GM21528 (cell line): ENCODE measurements around the gene PIK3CG.
A peak's percentile ranks its signal among the peaks of the same experiment; 100 is the strongest.

Source experiments
- ATAC-seq: cut with Tn5 transposase; IDR thresholded peaks from one replicate; pipeline ENCODE4 v1.9.1; 2021; ENCODE audit warnings: mild to moderate bottlenecking, moderate library complexity; ENCODE audit not compliant: unreplicated experiment, low FRiP score

The PIK3CG gene

DNA sequence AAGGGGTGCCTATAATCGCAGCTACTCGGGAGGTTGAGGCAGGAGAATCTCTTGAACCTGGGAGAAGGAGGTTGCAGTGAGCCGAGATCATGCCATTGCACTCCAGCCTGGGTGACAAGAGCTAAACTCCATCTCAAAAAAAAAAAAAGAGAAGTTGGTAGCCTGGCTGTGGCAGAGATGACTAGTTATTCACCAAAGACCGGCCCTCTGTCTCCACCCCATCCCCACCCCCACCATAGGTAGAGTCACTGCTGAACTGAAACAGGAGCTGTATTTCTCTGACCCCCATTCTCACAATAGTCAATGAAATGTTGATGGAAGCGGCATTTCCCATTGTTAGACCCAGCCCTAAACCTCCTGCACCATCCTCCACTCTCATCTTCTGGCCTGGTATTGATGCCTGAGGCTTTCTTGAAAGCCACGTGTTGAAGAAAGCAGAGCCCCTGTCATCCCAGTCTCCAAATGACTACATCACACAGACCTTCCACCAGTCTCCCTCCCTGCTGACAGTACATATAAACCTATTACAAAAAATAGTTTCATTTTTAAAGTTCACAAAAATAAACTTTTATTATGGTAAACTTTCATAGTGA, 9.4 kb upstream of the PIK3CG start:
- ATAC-seq, result no peak

DNA sequence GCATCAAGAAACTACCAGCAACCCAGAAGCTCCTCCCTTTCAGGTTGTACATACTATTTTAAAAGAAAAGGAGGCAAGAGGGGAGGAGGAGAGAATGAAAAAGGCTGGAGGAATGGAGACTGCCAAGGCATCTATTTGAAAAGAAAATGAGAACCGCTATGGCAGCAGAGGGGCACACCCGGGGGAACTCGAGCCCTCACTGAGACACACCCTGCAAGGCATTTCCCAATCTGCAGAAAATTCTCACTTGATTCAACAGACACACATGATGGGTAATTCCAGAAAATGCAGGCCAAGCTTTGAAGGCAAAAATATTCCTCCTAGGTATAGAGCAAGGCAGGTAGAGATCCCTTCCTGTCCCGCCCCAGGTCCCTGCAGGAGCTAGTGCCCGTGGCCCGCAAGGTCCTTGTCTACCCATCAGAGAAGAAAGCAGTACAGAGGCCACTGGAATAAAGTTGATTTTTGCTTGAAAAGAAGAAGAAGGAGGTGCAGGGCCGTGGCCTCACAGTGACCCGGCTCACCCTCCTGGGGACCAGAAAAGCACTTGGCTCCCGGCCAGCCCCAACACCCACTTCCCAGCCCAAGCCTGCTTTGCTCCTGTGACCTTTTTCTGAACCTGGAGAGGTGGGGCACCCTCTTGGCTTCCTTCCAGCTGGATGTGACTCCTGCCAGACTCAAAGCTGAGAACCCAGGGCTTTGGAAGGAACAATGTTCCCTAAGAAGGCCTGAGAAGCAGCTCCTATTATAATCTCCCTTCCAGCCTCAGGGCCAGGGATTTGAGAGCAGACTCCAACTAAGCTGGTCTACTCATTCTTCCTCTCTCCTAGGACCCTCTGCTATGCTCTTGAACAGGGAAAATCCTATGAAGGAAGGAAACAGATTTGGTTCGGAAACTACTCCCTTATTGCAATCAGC, 6.2 kb upstream of the PIK3CG start:
- no peak for ATAC-seq

DNA sequence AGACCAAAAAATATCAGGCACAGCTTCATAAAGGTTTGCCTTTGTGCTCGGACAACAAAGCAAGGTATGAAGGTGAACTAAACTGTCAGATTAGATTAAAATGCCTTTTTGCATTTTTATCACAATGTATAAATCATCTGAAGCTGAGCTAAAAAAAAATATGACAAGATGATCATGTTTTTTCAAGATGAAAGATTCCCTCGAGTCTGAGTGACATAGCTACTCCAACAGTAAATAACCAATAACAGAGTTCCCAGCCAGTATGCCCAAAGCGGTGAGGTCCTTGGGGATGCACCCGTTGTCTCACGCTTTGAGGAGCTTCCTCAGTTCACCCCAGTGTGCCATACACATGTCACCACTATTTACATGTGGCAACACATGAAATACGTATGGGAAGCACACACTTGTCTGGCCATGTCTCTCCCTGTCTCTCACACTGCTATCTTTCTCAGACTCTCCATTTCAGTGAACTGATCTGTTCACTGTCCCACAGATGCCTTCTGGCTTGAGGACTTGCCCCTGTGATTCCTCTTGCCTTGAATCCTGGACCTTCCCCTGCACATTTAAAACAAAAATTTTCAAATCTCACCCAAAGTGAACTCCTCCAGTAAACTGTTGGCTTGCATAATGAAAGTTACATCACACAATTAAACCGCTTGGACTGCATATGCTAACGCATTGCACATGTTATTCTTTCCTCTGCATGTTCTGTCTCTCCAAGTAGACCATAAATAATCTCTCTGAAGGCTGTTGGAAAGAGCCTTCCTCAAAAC, 2.6 kb upstream of the PIK3CG start:
- ATAC-seq, result no peak

DNA sequence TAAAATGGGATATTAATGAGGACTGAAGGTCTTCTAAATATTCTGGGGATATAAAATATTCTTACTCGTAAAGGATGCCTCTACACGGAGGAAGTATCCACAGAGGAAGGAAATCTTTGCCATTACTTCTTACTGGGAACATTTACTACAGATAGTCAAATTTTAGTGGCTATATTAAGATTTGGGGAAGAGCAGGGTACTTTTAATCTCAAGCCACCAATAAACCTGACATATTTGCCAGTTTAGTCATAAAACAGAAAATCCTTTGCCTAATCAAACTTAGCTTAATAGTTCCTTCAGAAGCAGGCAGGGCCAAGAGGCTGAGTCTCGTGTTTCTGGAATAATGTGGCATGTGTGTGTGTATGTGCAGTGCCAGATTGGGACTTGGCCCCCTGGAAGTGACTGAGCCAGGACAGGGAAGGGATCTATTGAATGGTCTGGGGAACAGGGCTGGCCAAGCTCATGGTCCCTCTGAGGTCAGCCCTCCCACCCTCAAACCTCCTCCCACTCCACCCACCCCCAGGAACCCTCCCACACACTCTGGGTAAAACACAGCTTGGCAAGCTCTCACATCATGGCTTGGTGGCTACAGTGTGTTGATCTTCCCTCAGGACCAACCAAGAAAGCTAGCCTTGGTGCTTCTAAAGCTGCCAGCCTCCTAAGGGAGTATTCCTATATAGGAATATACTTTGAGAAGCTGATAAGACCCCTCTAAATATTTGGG, 1.6 kb upstream of the PIK3CG start:
- ATAC-seq, result no peak

DNA sequence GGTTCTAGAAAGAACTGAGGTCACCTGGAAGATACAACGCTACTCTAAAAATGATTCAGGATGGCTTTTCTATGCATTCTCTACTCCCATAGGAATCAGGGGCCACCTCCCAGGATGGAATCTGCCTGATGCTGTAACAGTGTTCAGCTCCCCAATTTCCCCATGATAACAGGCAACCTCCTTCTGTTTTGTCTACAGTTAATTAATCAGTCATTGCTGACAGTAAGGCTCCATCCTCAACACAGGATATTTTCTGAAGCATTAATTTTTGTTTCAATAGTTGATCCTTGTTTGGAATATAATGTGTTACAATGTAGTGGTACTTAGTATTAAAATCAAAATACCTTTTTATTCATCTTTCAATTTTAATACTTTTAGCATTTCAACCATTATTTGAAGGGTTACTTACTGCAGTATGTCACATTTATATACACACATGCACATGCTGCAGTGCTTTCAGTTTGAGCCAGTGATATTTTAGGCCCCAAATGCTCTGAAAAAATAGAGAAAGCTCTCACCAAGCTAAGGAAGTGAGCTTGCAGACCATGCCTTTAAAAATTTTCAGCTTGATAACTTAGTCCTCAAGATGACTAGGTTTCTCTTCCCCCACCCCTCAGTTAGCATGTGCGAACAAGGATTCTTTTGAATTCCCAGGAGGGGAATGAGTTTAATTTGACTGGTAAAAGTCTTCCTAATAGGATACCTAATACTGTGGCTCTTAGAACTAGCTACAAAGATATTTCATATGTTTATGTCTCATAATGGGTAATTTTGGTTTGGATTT, 592 bp upstream of the PIK3CG start:
- ATAC-seq, result peak; percentile 31

DNA sequence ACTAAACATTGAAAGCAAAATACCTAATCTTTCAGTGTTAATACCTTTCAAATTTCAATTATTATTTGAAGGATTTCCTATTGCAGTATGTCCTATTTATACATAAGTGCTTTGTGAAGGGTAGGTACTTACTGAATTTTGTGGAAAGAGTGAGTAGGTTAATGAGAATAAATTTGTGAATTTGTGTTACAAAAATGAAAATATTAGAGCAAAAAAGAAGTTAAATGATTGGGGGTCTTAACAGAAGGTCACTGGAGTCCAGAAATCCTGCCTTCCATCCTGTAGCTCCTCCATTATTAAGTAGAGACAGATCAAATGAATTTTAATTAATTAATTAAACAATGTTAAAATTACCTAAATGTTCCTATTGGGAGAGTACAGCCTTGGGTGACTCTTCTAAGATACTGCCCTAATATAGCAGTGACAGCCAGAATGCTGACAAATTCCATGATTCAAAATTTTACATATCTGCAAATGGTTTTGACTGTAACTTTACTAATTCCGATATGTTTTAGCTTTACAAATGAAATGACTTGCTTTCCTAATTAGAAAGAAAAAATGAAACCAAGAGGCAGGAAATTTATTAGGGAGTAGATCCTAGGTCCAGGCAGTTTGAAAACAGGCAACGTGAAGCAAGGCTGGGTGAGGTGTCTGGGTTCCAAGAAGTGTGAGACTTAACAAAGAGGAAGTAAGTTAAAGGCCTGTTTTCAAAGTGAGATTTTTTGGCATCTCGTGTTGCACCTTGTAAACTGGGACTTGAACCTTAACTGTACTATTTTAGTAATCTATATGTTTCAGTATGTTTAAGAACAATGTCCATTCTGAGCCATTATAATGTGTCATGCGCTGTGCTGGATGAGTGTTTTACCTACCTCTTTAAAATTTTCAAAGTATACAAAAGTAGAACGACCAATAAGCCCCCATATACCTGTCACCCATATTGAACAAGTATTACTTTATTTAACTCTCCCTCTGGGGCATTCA, 1.5 kb downstream of the PIK3CG start:
- no peak for ATAC-seq

DNA sequence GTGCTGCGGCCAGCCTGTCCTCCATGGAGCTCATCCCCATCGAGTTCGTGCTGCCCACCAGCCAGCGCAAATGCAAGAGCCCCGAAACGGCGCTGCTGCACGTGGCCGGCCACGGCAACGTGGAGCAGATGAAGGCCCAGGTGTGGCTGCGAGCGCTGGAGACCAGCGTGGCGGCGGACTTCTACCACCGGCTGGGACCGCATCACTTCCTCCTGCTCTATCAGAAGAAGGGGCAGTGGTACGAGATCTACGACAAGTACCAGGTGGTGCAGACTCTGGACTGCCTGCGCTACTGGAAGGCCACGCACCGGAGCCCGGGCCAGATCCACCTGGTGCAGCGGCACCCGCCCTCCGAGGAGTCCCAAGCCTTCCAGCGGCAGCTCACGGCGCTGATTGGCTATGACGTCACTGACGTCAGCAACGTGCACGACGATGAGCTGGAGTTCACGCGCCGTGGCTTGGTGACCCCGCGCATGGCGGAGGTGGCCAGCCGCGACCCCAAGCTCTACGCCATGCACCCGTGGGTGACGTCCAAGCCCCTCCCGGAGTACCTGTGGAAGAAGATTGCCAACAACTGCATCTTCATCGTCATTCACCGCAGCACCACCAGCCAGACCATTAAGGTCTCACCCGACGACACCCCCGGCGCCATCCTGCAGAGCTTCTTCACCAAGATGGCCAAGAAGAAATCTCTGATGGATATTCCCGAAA, 2.7 kb downstream of the PIK3CG start:
- no peak for ATAC-seq

DNA sequence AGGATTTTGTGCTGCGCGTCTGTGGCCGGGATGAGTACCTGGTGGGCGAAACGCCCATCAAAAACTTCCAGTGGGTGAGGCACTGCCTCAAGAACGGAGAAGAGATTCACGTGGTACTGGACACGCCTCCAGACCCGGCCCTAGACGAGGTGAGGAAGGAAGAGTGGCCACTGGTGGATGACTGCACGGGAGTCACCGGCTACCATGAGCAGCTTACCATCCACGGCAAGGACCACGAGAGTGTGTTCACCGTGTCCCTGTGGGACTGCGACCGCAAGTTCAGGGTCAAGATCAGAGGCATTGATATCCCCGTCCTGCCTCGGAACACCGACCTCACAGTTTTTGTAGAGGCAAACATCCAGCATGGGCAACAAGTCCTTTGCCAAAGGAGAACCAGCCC, 3.3 kb downstream of the PIK3CG start:
- ATAC-seq, result no peak

DNA sequence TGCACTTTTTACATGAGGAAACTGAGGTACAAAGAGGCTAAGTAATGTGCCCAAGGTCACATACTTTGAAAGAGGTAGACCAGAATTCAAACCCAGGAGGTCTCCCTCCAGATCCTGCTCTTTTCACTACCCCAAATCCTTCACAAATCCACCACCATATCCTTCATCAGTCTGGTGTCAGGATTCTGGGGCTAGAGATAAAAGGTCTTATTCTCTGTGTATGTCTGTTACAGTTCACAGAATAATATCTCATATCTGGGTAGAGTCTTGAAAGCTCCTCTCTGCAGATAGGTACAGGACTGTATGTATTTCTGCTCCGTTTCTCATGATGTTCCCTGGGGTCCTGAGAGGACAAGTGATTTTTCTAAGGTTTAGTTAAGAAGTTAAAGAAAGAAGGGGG, 4.9 kb downstream of the PIK3CG start:
- ATAC-seq, result no peak

DNA sequence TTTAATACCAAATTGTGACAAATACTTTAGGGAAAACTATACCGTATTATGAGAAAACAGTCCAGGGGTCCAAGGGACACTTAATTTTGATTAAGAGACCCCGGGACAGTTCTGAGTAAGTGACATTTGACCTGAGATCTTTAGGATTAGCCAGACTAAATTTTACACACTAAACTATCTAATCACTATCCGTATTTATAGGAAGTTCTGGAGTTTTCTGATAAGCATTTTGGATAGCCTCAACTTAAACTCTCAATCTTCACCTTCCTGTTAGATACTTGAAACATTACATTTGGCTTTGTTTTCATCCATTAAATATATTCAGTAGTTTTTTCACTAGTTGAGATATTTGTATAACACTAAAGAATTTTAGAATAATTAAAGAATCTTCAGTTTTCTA, 5.4 kb downstream of the PIK3CG start:
- no peak for ATAC-seq

DNA sequence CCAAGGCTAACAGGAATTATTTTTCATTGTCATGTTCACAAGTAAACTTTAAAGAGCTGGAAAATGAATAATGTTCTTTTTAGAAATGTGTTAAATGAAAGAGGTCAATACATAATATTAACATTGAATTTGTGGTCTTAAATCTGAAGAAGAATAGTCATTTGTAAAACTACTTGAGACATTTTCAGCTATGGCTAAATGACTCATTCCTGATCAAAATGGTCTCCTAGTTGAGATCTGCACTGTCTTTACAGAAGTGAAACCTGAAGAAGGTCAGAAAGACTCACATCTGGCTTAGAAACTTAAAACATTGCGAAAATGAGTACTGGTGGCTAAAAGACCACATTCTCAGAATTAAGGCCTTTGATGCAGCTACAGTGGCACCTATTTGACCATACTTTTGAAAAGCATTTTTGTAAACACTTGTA, 5.9 kb downstream of the PIK3CG start:
- peak; percentile 83 for ATAC-seq

DNA sequence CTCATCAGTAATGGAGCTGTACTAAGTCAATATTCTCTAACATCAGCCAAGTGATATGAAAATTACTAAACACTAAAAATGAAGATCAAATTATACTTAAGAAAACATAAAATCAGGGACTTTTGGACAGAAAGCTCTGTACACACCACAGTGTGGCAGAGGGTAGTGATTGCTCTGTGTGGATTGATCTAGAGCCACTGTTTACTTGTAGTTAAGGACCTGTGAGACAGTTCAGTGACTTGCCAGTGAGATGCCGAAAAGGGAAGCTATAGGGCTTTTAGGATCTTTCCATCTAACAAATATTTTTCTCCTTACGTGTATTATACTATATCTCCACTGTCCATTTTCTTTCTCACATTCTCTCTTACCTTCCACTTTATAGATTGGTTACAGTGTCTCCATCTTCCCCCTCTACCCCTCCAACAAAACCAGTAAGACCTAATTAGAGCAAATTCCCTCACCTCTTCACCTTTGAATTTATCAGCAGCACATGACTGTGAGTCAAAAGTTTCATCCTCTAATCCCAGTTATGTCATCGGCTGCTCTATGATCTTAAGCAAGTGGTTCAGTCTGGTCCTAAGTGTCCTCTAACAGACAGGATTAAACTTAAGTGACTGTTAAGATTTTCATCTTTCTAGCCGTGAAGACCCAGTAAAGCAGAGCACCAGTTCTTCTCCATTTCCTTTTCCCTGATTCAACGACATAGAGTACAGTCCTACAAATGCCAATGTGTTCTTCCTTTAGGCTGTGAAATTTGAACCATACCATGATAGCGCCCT, 6.9 kb downstream of the PIK3CG start:
- no peak for ATAC-seq

DNA sequence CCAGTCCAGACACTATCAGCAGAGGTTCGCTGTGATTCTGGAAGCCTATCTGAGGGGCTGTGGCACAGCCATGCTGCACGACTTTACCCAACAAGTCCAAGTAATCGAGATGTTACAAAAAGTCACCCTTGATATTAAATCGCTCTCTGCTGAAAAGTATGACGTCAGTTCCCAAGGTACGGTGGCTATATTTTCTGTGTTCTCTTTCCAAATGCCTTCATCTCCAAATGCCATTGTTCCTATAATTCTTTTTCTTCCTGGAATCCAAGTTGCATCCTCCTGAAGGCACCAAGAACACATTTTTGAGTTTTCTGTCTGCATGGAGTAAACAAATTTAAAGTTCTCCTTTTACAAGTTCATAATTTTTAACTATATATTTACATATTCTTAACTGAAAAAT, 7.7 kb downstream of the PIK3CG start:
- ATAC-seq, result no peak

DNA sequence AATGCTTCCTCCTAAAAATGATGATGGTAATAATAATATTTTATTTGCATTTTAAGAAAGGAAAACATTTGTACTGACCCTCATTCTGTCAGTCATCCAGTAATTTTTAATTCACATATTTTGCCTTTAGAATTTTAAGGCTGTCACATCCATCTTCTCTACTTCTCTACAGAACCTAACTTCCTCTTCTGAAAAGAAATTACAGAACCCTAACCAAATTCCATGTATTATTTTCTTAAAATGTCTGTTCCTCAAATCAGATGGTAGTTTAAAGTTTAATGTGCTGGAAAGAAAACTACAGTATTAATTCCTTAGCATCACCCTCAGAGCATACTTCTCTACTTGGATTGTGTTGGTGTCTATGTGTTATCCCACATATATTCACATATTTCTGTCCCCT, 9.0 kb downstream of the PIK3CG start:
- no peak for ATAC-seq

DNA sequence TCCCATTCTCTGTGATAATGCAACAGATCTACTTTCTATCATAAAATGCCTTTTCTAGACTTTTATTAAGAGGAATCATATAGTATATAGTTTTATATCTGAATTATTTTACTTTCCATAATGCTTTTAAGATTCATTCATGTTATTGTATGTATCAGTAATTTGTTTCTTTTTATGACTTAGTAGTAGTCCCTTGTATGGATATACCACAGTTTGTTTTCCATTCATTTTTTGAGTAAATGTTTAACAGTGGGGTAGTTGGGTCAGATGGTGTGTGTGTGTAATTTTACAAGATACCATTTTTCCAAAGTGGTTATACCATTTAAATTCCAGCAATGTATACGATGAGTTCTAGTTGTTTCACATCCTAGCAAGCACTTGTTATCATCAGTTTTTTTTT, 10.4 kb downstream of the PIK3CG start:
- ATAC-seq, result no peak

DNA sequence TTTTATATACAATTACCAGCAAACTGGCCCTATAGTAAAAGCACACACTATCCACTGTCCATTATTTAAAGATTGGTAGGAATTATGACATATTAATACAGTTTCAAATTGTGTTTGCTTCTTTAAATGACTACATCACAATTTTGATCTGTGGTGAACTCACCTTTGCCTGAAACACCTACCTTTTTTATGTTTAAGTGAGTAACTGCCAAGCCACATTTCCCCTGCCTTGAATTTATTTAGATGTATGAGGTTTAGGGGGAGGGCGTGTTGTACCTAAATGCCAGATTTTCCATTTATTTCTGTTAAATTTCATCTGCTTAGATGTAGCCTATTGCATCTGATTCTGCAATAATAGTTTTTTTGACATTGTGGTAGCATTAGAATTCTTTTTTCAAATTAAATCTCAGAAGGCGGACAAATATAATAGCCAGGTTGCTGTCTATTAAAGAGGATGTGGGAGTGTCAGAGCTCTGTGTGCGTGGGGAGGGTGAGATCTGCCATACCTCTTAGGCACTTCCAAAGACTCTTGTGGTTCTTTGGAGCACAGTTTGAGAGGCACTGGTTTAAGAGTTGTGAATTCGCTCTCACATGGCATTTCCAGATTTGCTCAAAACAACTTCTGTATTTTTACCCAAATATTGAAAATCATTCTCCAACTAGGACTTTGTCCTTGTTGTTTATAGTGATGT, 13.8 kb downstream of the PIK3CG start:
- ATAC-seq, result no peak

DNA sequence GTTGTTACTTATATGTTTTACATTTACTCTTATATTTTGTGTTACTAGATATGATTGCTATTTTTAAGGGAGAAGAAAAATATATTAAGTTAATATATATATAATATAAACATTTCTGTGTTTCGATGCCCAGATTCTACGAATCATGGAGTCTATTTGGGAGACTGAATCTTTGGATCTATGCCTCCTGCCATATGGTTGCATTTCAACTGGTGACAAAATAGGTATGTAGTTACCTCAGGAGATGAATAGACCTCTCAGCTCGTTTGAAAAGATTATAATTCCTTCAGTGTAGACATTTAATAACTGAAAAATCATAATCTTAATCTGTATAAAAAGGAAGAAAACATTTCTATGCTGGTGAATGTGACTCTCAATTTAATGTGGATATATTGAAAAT, 16.9 kb downstream of the PIK3CG start:
- ATAC-seq, result no peak
